ENCODE data around the gene TMEM44. TPM values are rescaled to one million over a fixed set of nuclear protein-coding genes. Genes with fewer than 3 reads are reported as not detected.

TMEM44 gene
- total RNA-seq, 4 donors from 2014 or later, result 7.7 to 51.2 (median 23.5) TPM

GRCh38 chr3:194584320-194584776 is 48.9 kb downstream of the TMEM44 start:
- H3K27ac ChIP-seq, result peak overlapping the region; percentile 85 to 91 (median 87)
- no peak for TF ChIP-seq POLR2A (IDR thresholded peaks at IDR 0.05)
- TF ChIP-seq, protein P1, sequence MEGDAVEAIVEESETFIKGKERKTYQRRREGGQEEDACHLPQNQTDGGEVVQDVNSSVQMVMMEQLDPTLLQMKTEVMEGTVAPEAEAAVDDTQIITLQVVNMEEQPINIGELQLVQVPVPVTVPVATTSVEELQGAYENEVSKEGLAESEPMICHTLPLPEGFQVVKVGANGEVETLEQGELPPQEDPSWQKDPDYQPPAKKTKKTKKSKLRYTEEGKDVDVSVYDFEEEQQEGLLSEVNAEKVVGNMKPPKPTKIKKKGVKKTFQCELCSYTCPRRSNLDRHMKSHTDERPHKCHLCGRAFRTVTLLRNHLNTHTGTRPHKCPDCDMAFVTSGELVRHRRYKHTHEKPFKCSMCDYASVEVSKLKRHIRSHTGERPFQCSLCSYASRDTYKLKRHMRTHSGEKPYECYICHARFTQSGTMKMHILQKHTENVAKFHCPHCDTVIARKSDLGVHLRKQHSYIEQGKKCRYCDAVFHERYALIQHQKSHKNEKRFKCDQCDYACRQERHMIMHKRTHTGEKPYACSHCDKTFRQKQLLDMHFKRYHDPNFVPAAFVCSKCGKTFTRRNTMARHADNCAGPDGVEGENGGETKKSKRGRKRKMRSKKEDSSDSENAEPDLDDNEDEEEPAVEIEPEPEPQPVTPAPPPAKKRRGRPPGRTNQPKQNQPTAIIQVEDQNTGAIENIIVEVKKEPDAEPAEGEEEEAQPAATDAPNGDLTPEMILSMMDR (IDR thresholded peaks at IDR 0.05), result no peak
- peak overlapping the region; percentile 63 to 83 (median 71) for H3K4me3 ChIP-seq
- no peaks in the 10 kb centered on the region for H3K9me3 ChIP-seq
- H3K36me3 ChIP-seq, result no peaks in the 10 kb centered on the region
- no peaks in the 10 kb centered on the region for H3K27me3 ChIP-seq
- DNase-seq, result no peak
- peaks cover 0 to 8% (median 0%) of the 10 kb centered on the region in 4 donors for H3K4me1 ChIP-seq

GRCh38 chr3:194582196-194582905 is 50.9 kb downstream of the TMEM44 start:
- Histone ChIP-seq H3K36me3 (no peaks in the 10 kb centered on the region), H3K27me3 (no peaks in the 10 kb centered on the region), H3K27ac (no peak overlapping the region), H3K4me1 (peaks cover 0 to 8% (median 0%) of the 10 kb centered on the region in 4 donors), H3K4me3 (no peak overlapping the region), H3K9me3 (no peaks in the 10 kb centered on the region)
- TF ChIP-seq POLR2A (IDR thresholded peaks at IDR 0.05), result no peak
- TF ChIP-seq, protein P1 (IDR thresholded peaks at IDR 0.05), result no peak
- DNase-seq, result no peak

DNA sequence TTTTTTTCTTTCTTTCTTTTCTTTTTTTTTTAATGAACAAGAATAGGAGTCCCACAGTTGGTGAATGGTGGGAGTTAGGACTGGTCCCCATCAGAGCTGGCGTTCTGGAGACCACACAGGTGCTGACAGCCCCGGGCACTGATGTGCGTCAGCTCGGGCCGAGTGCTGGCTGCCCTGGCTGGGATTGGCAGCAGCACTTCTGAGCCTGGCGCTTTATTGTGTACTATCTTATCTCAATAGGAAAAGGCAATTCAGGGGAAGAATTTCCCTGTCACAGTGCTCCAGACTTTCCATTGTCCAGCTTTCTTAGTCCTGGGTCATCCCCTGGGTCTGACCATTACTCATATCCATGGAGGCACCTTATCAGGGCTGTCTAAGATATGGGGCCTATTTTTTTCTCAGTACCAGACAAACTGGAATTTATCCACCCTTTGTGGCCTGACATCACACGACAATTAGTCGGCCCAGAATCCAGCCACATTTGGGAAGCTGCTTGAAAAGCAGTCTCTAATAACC is 54.1 kb downstream of the TMEM44 start:
- no peaks in the 10 kb centered on the region for H3K36me3 ChIP-seq
- DNase-seq, result no peak
- H3K27me3 ChIP-seq, result no peaks in the 10 kb centered on the region
- TF ChIP-seq, protein P1 (IDR thresholded peaks at IDR 0.05), result no peak
- no peak for TF ChIP-seq POLR2A (IDR thresholded peaks at IDR 0.05)
- no peak overlapping the region for H3K27ac ChIP-seq
- H3K9me3 ChIP-seq, result no peaks in the 10 kb centered on the region
- H3K4me3 ChIP-seq, result no peak overlapping the region
- no peaks in the 10 kb centered on the region for H3K4me1 ChIP-seq

DNA sequence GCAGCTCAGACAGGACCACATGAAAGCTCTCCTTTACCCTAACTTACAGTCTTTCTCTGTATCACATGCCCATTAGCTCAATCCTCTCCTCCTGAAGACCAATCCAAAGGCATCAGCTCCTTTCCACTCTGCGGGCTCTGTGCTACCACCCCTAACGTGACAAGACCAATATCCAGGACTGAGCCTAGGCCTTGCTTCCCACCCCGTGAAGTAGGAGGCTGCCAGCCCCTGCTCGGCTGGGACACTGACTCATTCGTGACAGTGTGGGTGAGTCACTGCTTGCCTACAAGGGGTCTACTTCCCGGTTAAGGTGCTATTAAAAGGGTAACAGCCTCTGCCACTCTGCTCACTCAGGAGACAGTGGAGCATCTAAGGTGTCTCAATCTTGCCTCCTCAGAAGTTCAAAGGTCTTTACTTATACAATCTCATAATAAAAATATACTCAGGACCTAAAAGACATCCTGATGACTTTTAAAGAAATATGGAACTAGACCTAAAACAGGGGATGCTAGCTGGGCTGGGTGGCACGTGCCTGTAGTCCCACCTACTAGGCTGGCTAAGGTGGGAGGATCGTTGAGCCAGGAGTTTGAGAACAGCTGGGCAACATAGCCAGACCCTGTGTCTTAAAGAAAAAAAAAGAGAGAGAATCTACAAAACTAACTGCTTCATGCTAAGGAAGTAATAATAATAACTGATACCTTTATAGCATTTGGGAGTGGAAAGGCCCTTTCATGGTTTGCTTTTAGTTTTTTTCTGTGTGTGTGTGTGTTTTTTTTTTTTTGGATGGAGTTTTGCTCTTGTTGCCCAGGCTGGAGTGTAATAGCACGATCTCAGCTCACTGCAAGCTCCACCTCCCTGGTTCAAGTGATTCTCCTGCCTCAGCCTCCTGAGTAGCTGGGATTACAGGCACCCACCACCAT is 55.0 kb downstream of the TMEM44 start:
- Histone ChIP-seq H3K9me3 (no peaks in the 10 kb centered on the region), H3K4me1 (no peaks in the 10 kb centered on the region), H3K27ac (no peak overlapping the region), H3K27me3 (no peaks in the 10 kb centered on the region), H3K36me3 (no peaks in the 10 kb centered on the region), H3K4me3 (no peak overlapping the region)
- no peak for TF ChIP-seq POLR2A (IDR thresholded peaks at IDR 0.05)
- TF ChIP-seq, protein P1 (IDR thresholded peaks at IDR 0.05), result no peak
- DNase-seq, result peak in 1 of 3 donors; percentile 65

DNA sequence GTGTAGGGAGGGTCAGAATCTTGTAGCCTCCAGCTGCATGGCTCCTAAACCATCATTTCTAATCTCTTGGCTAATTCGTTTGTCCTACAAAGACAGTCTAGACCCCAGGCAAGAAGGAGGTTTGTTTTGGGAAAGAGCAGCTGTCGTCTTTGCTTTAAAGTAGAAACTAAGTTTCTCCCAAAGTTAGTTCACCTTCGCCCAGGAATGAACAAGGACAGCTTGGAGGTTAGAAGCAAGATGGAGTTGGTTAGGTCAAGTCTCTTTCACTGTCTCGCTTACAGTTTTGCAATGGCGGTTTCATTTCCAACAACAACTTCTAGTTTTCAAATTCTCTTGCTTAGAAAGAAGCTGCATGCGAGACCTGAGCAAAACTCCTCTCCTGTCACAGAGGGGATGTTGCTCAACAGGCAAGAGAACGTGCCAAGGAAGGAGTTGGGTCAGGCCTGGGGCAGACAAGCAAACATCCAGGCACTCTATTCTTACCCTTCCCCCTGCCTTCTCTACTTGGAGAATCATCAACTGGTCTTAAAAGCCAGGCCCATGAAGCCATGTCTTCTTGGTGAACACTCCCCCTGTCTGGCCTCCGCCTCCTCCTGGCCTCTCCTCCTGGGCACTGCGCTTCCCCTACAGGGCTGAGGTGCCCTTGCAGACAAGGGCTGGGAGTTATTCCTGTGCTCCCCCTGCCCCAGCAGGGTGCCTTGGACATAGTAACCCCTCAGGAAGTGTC is 57.6 kb downstream of the TMEM44 start:
- Histone ChIP-seq H3K27me3 (no peaks in the 10 kb centered on the region), H3K36me3 (no peaks in the 10 kb centered on the region), H3K4me1 (no peaks in the 10 kb centered on the region), H3K9me3 (no peaks in the 10 kb centered on the region), H3K4me3 (no peak overlapping the region), H3K27ac (no peak overlapping the region)
- TF ChIP-seq, protein P1 (IDR thresholded peaks at IDR 0.05), result no peak
- TF ChIP-seq POLR2A (IDR thresholded peaks at IDR 0.05), result no peak
- no peak for DNase-seq
